ENCODE measurements around the gene AMFR. TPM values are rescaled to one million over a fixed set of nuclear protein-coding genes. Genes with fewer than 3 reads are reported as not detected.

Gene AMFR
- polyA plus RNA-seq, 3 donors = 28.3 to 68.1 (median 48.9) TPM

DNA sequence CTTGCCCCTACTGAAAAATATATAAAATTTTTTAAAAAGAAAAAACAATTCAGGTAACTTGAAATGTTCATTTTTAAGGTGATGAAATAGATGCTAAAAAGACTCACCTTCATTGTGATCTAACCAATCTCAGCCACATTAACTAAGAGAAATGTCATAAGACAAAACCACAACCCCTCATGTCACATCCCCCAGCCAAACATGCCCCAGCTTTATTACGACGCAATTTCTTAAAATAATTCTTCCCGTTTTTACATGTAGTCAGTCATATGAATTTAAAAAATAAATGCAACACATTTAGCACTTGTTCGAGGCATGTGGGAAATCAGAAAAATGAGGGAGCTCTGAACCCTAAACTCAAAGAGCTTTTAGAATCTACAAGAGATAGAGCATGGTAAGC lies 9.5 kb downstream of the AMFR start:
- H3K4me2 ChIP-seq (replicated peaks; ENCODE audit: extremely low read depth, low read length, poor library complexity, severe bottlenecking) = peak overlapping the region; percentile 36
- no CpG with 5 or more reads among the region's 4 CpGs for WGBS (ENCODE audit: insufficient coverage)
- TF ChIP-seq CTCF (IDR thresholded peaks at IDR 0.05) = no peak
- peak overlapping the region in 1 of 2 donors; percentile 70 for H3K27ac ChIP-seq (ENCODE audit: low read depth in 1 of 2, low read length in 2 of 2)
- H3K36me3 ChIP-seq (replicated peaks in 1 of 2; ENCODE audit: control insufficient read depth in 1 of 2, insufficient read depth in 2 of 2, low read length in 2 of 2) = peaks cover 14 to 39% of the 10 kb centered on the region in 2 donors
- no peaks in the 10 kb centered on the region for H3K27me3 ChIP-seq (ENCODE audit: control insufficient read depth in 2 of 2, insufficient read depth in 2 of 2, low read length in 2 of 2)
- intact Hi-C loops (cut with micrococcal nuclease) = no loop called here
- H3K4me1 Mint-ChIP-seq = peaks cover 33% of the 10 kb centered on the region
- H3K4me1 ChIP-seq (ENCODE audit: control insufficient read depth in 1 of 2, insufficient read depth in 2 of 2, low read length in 2 of 2) = peaks cover 19 to 21% of the 10 kb centered on the region in 2 donors
- H3K27me3 Mint-ChIP-seq (ENCODE audit: low read depth in 3 of 3) = peaks cover 0 to 1% (median 1%) of the 10 kb centered on the region in 3 donors
- H3K36me3 Mint-ChIP-seq = peaks cover 34 to 40% of the 10 kb centered on the region in 2 donors
- H3K9ac ChIP-seq (ENCODE audit: insufficient read depth, low read length, poor library complexity, severe bottlenecking) = peak overlapping the region; percentile 1
- no peak overlapping the region for H2AFZ ChIP-seq (ENCODE audit: insufficient read depth, low read depth, low read length, poor library complexity, severe bottlenecking)
- H3K79me2 ChIP-seq (ENCODE audit: insufficient read depth, low read length) = peaks cover 84% of the 10 kb centered on the region
- peaks cover 98% of the 10 kb centered on the region for H4K20me1 ChIP-seq (ENCODE audit: insufficient read depth, low read length)
- peak overlapping the region; percentile 19 to 88 (median 82) for H3K27ac Mint-ChIP-seq
- peak; percentile 30 to 37 (median 35) for DNase-seq
- H3K4me3 Mint-ChIP-seq = peak overlapping the region in 1 of 2 donors; percentile 64
- H3K9me3 ChIP-seq (replicated peaks in 1 of 2; ENCODE audit: control insufficient read depth in 1 of 2, insufficient read depth in 1 of 2, low read length in 2 of 2) = no peaks in the 10 kb centered on the region
- H3K9me3 Mint-ChIP-seq = no peaks in the 10 kb centered on the region
- H3K4me3 ChIP-seq (replicated peaks in 1 of 3; ENCODE audit: low read depth in 2 of 3, low read length in 3 of 3) = peak overlapping the region in 1 of 3 experiments; percentile 40

DNA sequence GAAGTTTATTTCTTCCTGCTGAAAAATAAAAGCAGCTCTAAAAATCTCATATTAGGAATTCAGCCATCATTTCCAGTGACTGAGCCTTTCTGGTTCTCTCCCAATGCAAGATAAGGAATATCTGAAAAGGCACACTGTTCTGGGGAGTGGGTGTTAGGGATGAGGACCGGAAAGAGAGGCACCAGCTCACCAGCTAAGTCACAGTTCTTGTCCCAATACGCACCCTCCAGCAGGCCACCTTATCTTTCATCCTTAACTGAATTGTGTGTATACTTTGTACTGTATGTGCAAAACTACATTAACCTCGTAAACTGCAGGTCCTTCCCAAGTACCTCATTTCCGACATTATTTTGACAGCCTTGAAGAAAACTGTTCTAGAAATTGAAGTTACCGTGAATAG lies 11.0 kb downstream of the AMFR start:
- H3K27me3 Mint-ChIP-seq (ENCODE audit: low read depth in 3 of 3) = peaks cover 0 to 1% (median 1%) of the 10 kb centered on the region in 3 donors
- H3K4me1 ChIP-seq (ENCODE audit: control insufficient read depth in 1 of 2, insufficient read depth in 2 of 2, low read length in 2 of 2) = peaks cover 16 to 17% of the 10 kb centered on the region in 2 donors
- H3K9me3 ChIP-seq (replicated peaks in 1 of 2; ENCODE audit: control insufficient read depth in 1 of 2, insufficient read depth in 1 of 2, low read length in 2 of 2) = no peaks in the 10 kb centered on the region
- peaks cover 18 to 49% of the 10 kb centered on the region in 2 donors for H3K36me3 ChIP-seq (replicated peaks in 1 of 2; ENCODE audit: control insufficient read depth in 1 of 2, insufficient read depth in 2 of 2, low read length in 2 of 2)
- H3K4me3 ChIP-seq (replicated peaks in 1 of 3; ENCODE audit: low read depth in 2 of 3, low read length in 3 of 3) = no peak overlapping the region
- H3K27ac ChIP-seq (ENCODE audit: low read depth in 1 of 2, low read length in 2 of 2) = peak overlapping the region in 1 of 2 donors; percentile 9
- WGBS (ENCODE audit: insufficient coverage) = no CpG with 5 or more reads among the region's 5 CpGs
- H3K4me1 Mint-ChIP-seq = peaks cover 24% of the 10 kb centered on the region
- no peak overlapping the region for H3K4me3 Mint-ChIP-seq
- peaks cover 69% of the 10 kb centered on the region for H3K79me2 ChIP-seq (ENCODE audit: insufficient read depth, low read length)
- H2AFZ ChIP-seq (ENCODE audit: insufficient read depth, low read depth, low read length, poor library complexity, severe bottlenecking) = no peak overlapping the region
- H3K9me3 Mint-ChIP-seq = no peaks in the 10 kb centered on the region
- H3K27ac Mint-ChIP-seq = no peak overlapping the region
- no peak overlapping the region for H3K9ac ChIP-seq (ENCODE audit: insufficient read depth, low read length, poor library complexity, severe bottlenecking)
- DNase-seq = no peak
- peaks cover 95% of the 10 kb centered on the region for H4K20me1 ChIP-seq (ENCODE audit: insufficient read depth, low read length)
- H3K4me2 ChIP-seq (replicated peaks; ENCODE audit: extremely low read depth, low read length, poor library complexity, severe bottlenecking) = no peak overlapping the region
- H3K27me3 ChIP-seq (ENCODE audit: control insufficient read depth in 2 of 2, insufficient read depth in 2 of 2, low read length in 2 of 2) = no peaks in the 10 kb centered on the region
- no peak for TF ChIP-seq CTCF (IDR thresholded peaks at IDR 0.05)
- peaks cover 42 to 55% of the 10 kb centered on the region in 2 donors for H3K36me3 Mint-ChIP-seq
- intact Hi-C loops (cut with micrococcal nuclease) = no loop called here
